Peyer's patch (tissue), 4 donors: ENCODE results near the gene DDX49. TPM values are rescaled to one million over a fixed set of nuclear protein-coding genes. Genes with fewer than 3 reads are reported as not detected.
"Not testable (repeated sequence)": the region's sequence is repeated elsewhere in the genome, so short reads cannot be mapped to it uniquely, and the experiment has no call there.

ENCODE experiments used
- DNase-seq, 3 donors: peaks; one replicate each; pipeline ENCODE4 v3.0.0-alpha.2; 2017 to 2019
- H3K27ac ChIP-seq, 4 donors: fragments of 200-600 bp; sonication (generic); one replicate each; pipeline ENCODE4 v1.5.1; 2016 to 2019
- H3K27me3 ChIP-seq, 2 donors: fragments of 200-600 bp; sonication (generic); one replicate each; pipeline ENCODE4 v1.5.1; 2019
- H3K36me3 ChIP-seq, 3 donors: fragments of 200-600 bp; sonication (generic); one replicate each; pipeline ENCODE4 v1.5.1; 2016 to 2019
- H3K4me1 ChIP-seq, 4 donors: fragments of 200-600 bp; sonication (generic); one replicate each; pipeline ENCODE4 v1.5.1; 2016 to 2019
- H3K4me3 ChIP-seq, 4 donors: fragments of 200-600 bp; sonication (generic); 1 replicate in 3 of 4; 2 replicates in 1 of 4; pipeline ENCODE4 v1.5.1; 2016 to 2019; ENCODE audit warnings: mild to moderate bottlenecking in 1 of 4
- H3K9me3 ChIP-seq, 4 donors: fragments of 200-600 bp; sonication (generic); one replicate each; pipeline ENCODE4 v1.5.1; 2016 to 2019; ENCODE audit warnings: mild to moderate bottlenecking in 1 of 4
- CTCF ChIP-seq, 6 experiments: fragments of 450-650 bp in 4 of 6; fragments of 200-600 bp in 2 of 6; sonication (generic) in 1 of 6; IDR thresholded peaks; one replicate each; pipeline ENCODE4 v1.5.1; 2017 to 2019; ENCODE audit warnings: antibody characterized with exemption in 6 of 6, mild to moderate bottlenecking in 3 of 6, moderate library complexity in 1 of 6
- POLR2A ChIP-seq, 2 donors: fragments of 450-650 bp; IDR thresholded peaks; one replicate each; pipeline ENCODE4 v1.5.1; 2017; ENCODE audit warnings: antibody characterized with exemption in 2 of 2, mild to moderate bottlenecking in 2 of 2, moderate library complexity in 2 of 2
- total RNA-seq, 4 donors: library from RNA; depleted of rRNA; stranded (reverse); fragments of >200 nt; gene quantifications; one replicate each; pipeline ENCODE4 v1.1.0, GENCODE V29; 2016

Gene DDX49
- total RNA-seq, 4 donors from 2014 or later: 37.0 to 76.9 (median 47.1) TPM

- Histone ChIP-seq H3K27me3 (no peaks in the 10 kb centered on the region), H3K9me3 (no peaks in the 10 kb centered on the region), H3K4me3 (no peak overlapping the region), H3K36me3 (no peaks in the 10 kb centered on the region), H3K4me1 (no peaks in the 10 kb centered on the region), H3K27ac (no peak overlapping the region)
- DNase-seq: no peak
- TF ChIP-seq CTCF (IDR thresholded peaks at IDR 0.05) (no peak), POLR2A (IDR thresholded peaks at IDR 0.05) (no peak)
Measured at GRCh38 chr19:18949858-18950257, 30.3 kb downstream of the DDX49 start.

GRCh38 chr19:18951721-18952281 lies 32.3 kb downstream of the DDX49 start:
- H3K4me1 ChIP-seq: no peaks in the 10 kb centered on the region
- no peak overlapping the region for H3K27ac ChIP-seq

GRCh38 chr19:18952364-18953003 lies 33.0 kb downstream of the DDX49 start:
- H3K4me3 ChIP-seq, H3K27me3 ChIP-seq, H3K36me3 ChIP-seq, H3K9me3 ChIP-seq, DNase-seq, H3K27ac ChIP-seq, H3K4me1 ChIP-seq: not testable (repeated sequence)

More at GRCh38 chr19:18951721-18952281, 32.3 kb downstream of the DDX49 start:
- no peak for DNase-seq
- no peaks in the 10 kb centered on the region for H3K9me3 ChIP-seq
- TF ChIP-seq CTCF (IDR thresholded peaks at IDR 0.05) (no peak), POLR2A (IDR thresholded peaks at IDR 0.05) (no peak)
- no peaks in the 10 kb centered on the region for H3K36me3 ChIP-seq
- H3K4me3 ChIP-seq: no peak overlapping the region
- H3K27me3 ChIP-seq: no peaks in the 10 kb centered on the region

- Histone ChIP-seq H3K4me1 (no peaks in the 10 kb centered on the region), H3K27ac (no peak overlapping the region), H3K36me3 (no peaks in the 10 kb centered on the region), H3K4me3 (no peak overlapping the region), H3K27me3 (no peaks in the 10 kb centered on the region), H3K9me3 (no peaks in the 10 kb centered on the region)
- no peak for DNase-seq
- TF ChIP-seq POLR2A (IDR thresholded peaks at IDR 0.05): no peak
- no peak for TF ChIP-seq CTCF (IDR thresholded peaks at IDR 0.05)
Measured at GRCh38 chr19:18954094-18954493, 34.6 kb downstream of the DDX49 start.

- H3K4me3 ChIP-seq: no peak overlapping the region
- no peaks in the 10 kb centered on the region for H3K9me3 ChIP-seq
- DNase-seq: no peak
- H3K27ac ChIP-seq: no peak overlapping the region
- TF ChIP-seq POLR2A (IDR thresholded peaks at IDR 0.05) (no peak), CTCF (IDR thresholded peaks at IDR 0.05) (no peak)
- H3K4me1 ChIP-seq: no peaks in the 10 kb centered on the region
- H3K36me3 ChIP-seq: no peaks in the 10 kb centered on the region
- no peaks in the 10 kb centered on the region for H3K27me3 ChIP-seq
Measured at GRCh38 chr19:18955042-18955441, 35.5 kb downstream of the DDX49 start.

- Histone ChIP-seq H3K4me1 (no peaks in the 10 kb centered on the region), H3K27me3 (no peaks in the 10 kb centered on the region), H3K36me3 (no peaks in the 10 kb centered on the region), H3K4me3 (no peak overlapping the region), H3K27ac (no peak overlapping the region), H3K9me3 (no peaks in the 10 kb centered on the region)
- no peak for TF ChIP-seq POLR2A (IDR thresholded peaks at IDR 0.05)
- TF ChIP-seq CTCF (IDR thresholded peaks at IDR 0.05): no peak
- no peak for DNase-seq
Measured at GRCh38 chr19:18960370-18960769, 40.9 kb downstream of the DDX49 start.
